HEK293 (cell line): ENCODE results near the gene NUBPL.

Experiments
- CTCF ChIA-PET: fragments of 350-600 bp; formaldehyde crosslinking; extraction: SDS; loops from one replicate; lab custom pipeline; 2021; ENCODE audit warnings: antibody characterized with exemption; lab: Yijun Ruan, JAX
- POLR2A ChIA-PET: fragments of 300-600 bp; formaldehyde crosslinking; extraction: SDS; loops from one replicate; lab custom pipeline; 2020; ENCODE audit warnings: antibody characterized with exemption, inconsistent platforms; lab: Yijun Ruan, JAX
- H3K27ac ChIP-seq: fragments of 200-500 bp; sonication (Bioruptor generic); 2 replicates; pipeline ENCODE4 v1.5.1; 2014; ENCODE audit warnings: low read depth, low read length, control low read depth, inconsistent platforms; ENCODE audit errors: extremely low read depth
- H3K36me3 ChIP-seq, 2 experiments: fragments of 200-500 bp in 1 of 2; sonication (Bioruptor generic) in 1 of 2; 1 replicate in 1 of 2; 2 replicates in 1 of 2; pipeline ENCODE4 v1.5.1; 2014 to 2017; ENCODE audit warnings: inconsistent platforms in 2 of 2, low read length in 2 of 2; ENCODE audit not compliant: control insufficient read depth in 2 of 2, insufficient read depth in 1 of 2
- H3K4me1 ChIP-seq: fragments of 200-500 bp; sonication (Bioruptor generic); 2 replicates; pipeline ENCODE4 v1.5.1; 2014; ENCODE audit warnings: mild to moderate bottlenecking, low read length, inconsistent platforms; ENCODE audit not compliant: control insufficient read depth, insufficient read depth
- H3K4me3 ChIP-seq: 2 replicates; pipeline ENCODE4 v1.5.1; 2011; ENCODE audit warnings: low read depth, mild to moderate bottlenecking, control low read depth, low read length, moderate library complexity
- H3K9me3 ChIP-seq: fragments of 200-500 bp; sonication (Bioruptor generic); 2 replicates; pipeline ENCODE4 v1.5.1; 2014; ENCODE audit warnings: low read depth, low read length, inconsistent platforms; ENCODE audit not compliant: control insufficient read depth, insufficient read depth
- KLF10 ChIP-seq: fragments of 450-650 bp; IDR thresholded peaks from 2 replicates; pipeline ENCODE4 v1.5.1; 2018; ENCODE audit warnings: missing biosample characterization, mild to moderate bottlenecking, missing genetic modification characterization
- KLF16 ChIP-seq: fragments of 450-650 bp; formaldehyde crosslinking; IDR thresholded peaks from 2 replicates; pipeline ENCODE4 v1.5.1; 2017; ENCODE audit warnings: missing biosample characterization, missing genetic modification characterization
- KLF17 ChIP-seq: fragments of 450-650 bp; formaldehyde crosslinking; IDR thresholded peaks from 2 replicates; pipeline ENCODE4 v1.5.1; 2016; ENCODE audit warnings: missing biosample characterization, missing genetic modification characterization
- PBX3 ChIP-seq: sonication (generic); formaldehyde crosslinking; IDR thresholded peaks from 2 replicates; pipeline ENCODE4 v1.8.1; 2022; ENCODE audit warnings: mild to moderate bottlenecking, moderate library complexity, missing genetic modification reagents
- SP3 ChIP-seq: fragments of 450-650 bp; formaldehyde crosslinking; IDR thresholded peaks from 2 replicates; pipeline ENCODE4 v1.5.1; 2016; ENCODE audit warnings: missing biosample characterization, missing genetic modification characterization
- ZBTB7A ChIP-seq: fragments of 450-650 bp; formaldehyde crosslinking; IDR thresholded peaks from 2 replicates; pipeline ENCODE4 v1.5.1; 2016; ENCODE audit warnings: low read depth, missing biosample characterization, missing genetic modification characterization
- ZNF133 ChIP-seq: fragments of 450-650 bp; formaldehyde crosslinking; IDR thresholded peaks from 2 replicates; pipeline ENCODE4 v1.5.1; 2016; ENCODE audit warnings: missing biosample characterization, missing genetic modification characterization
- ZNF146 ChIP-seq: fragments of 450-650 bp; formaldehyde crosslinking; IDR thresholded peaks from 2 replicates; pipeline ENCODE4 v1.5.1; 2016; ENCODE audit warnings: missing biosample characterization, missing genetic modification characterization
- ZNF19 ChIP-seq: fragments of 450-650 bp; formaldehyde crosslinking; IDR thresholded peaks from 2 replicates; pipeline ENCODE4; 2016; ENCODE audit warnings: missing biosample characterization, missing genetic modification characterization, low read depth
- ZNF248 ChIP-seq: fragments of 450-650 bp; formaldehyde crosslinking; IDR thresholded peaks from 2 replicates; pipeline ENCODE4 v1.5.1; 2017; ENCODE audit warnings: missing biosample characterization, missing genetic modification characterization
- ZNF266 ChIP-seq: fragments of 450-650 bp; formaldehyde crosslinking; IDR thresholded peaks from 2 replicates; pipeline ENCODE4 v1.5.1; 2016; ENCODE audit warnings: missing biosample characterization, missing genetic modification characterization, low read depth
- ZNF341 ChIP-seq: fragments of 450-650 bp; formaldehyde crosslinking; IDR thresholded peaks from 2 replicates; pipeline ENCODE4; 2016; ENCODE audit warnings: low read depth, missing biosample characterization, missing genetic modification characterization
- ZNF362 ChIP-seq: fragments of 450-650 bp; formaldehyde crosslinking; IDR thresholded peaks from 2 replicates; pipeline ENCODE4 v1.5.1; 2016; ENCODE audit warnings: missing biosample characterization, missing genetic modification characterization
- ZNF404 ChIP-seq: fragments of 450-650 bp; formaldehyde crosslinking; IDR thresholded peaks from 2 replicates; pipeline ENCODE4 v1.5.1; 2017; ENCODE audit warnings: missing biosample characterization, missing genetic modification characterization
- ZNF488 ChIP-seq: fragments of 450-650 bp; formaldehyde crosslinking; IDR thresholded peaks from 2 replicates; pipeline ENCODE4 v1.5.1; 2016; ENCODE audit warnings: missing biosample characterization, missing genetic modification characterization
- ZNF518A ChIP-seq: fragments of 450-650 bp; formaldehyde crosslinking; conservative IDR thresholded peaks from 2 replicates; pipeline ENCODE4 v1.5.1; 2016; ENCODE audit warnings: low read depth, missing biosample characterization, missing genetic modification characterization
- ZNF645 ChIP-seq: fragments of 450-650 bp; formaldehyde crosslinking; IDR thresholded peaks from 2 replicates; pipeline ENCODE4; 2016; ENCODE audit warnings: missing biosample characterization, missing genetic modification characterization

Gene NUBPL

GRCh38 chr14:31566456-31566855, 5.3 kb downstream of the NUBPL start:
- CTCF ChIA-PET, result no interaction called here
- POLR2A ChIA-PET, result no interaction called here

More at GRCh38 chr14:31566456-31566855, 5.3 kb downstream of the NUBPL start:
- Histone ChIP-seq H3K36me3 (peaks cover 0 to 8% of the 10 kb centered on the region in 2 experiments), H3K27ac (no peak overlapping the region), H3K4me3 (no peak overlapping the region), H3K9me3 (no peaks in the 10 kb centered on the region), H3K4me1 (peaks cover 2% of the 10 kb centered on the region; the same call in 1 of the 2 replicates)
- TF ChIP-seq ZNF248 (tag by site-specific recombination) (no peak), KLF16 (tag by site-specific recombination) (no peak), PBX3 (CRISPR knock-in tag) (no peak), ZBTB7A (no peak), SP3 (tag by site-specific recombination) (no peak), ZNF133 (tag by site-specific recombination) (no peak), ZNF266 (no peak), ZNF404 (no peak), ZNF146 (tag by site-specific recombination) (no peak), ZNF362 (tag by site-specific recombination) (no peak), KLF17 (no peak), ZNF341 (tag by site-specific recombination) (no peak), ZNF518A (tag by site-specific recombination) (no peak), ZNF645 (no peak), ZNF488 (tag by site-specific recombination) (no peak), ZNF19 (tag by site-specific recombination) (no peak), KLF10 (tag by site-specific recombination) (no peak)
